Breast epithelium (tissue), 4 donors: Measurements from ENCODE around the gene LRRC74A. TPM values are rescaled to one million over a fixed set of nuclear protein-coding genes. Genes with fewer than 3 reads are reported as not detected.

Experiments used
- DNase-seq, 2 donors: peaks; one replicate each; pipeline ENCODE4 v3.0.0-alpha.2; 2019; ENCODE audit warnings: low spot score in 2 of 2
- H3K27ac ChIP-seq, 2 donors: fragments of 200-600 bp; sonication (generic) in 1 of 2; one replicate each; pipeline ENCODE4 v1.5.1; 2016 to 2019; ENCODE audit warnings: mild to moderate bottlenecking in 1 of 2
- H3K27me3 ChIP-seq, 2 donors: fragments of 200-600 bp; sonication (generic) in 1 of 2; one replicate each; pipeline versions ENCODE4 v1.5.1 to v1.6.0; 2017 to 2019; ENCODE audit warnings: control low read depth in 1 of 2, mild to moderate bottlenecking in 1 of 2
- H3K36me3 ChIP-seq: fragments of 200-600 bp; one replicate; pipeline ENCODE4 v1.5.1; 2019
- H3K4me1 ChIP-seq, 2 donors: fragments of 200-600 bp; sonication (generic); one replicate each; pipeline ENCODE4 v1.5.1; 2016 to 2019; ENCODE audit warnings: control low read depth in 1 of 2
- H3K4me3 ChIP-seq, 3 donors: fragments of 200-600 bp; sonication (generic); 1 replicate in 2 of 3; 2 replicates in 1 of 3; pipeline ENCODE4 v1.5.1; 2016 to 2019; ENCODE audit warnings: mild to moderate bottlenecking in 3 of 3, moderate library complexity in 2 of 3
- H3K9me3 ChIP-seq, 2 donors: fragments of 200-600 bp; sonication (generic) in 1 of 2; one replicate each; pipeline ENCODE4 v1.5.1; 2016 to 2019; ENCODE audit warnings: control low read depth in 1 of 2
- POLR2A ChIP-seq: fragments of 450-650 bp; IDR thresholded peaks from one replicate; pipeline ENCODE4 v1.6.1; 2016; ENCODE audit warnings: antibody characterized with exemption, mild to moderate bottlenecking, moderate library complexity
- POLR2AphosphoS5 ChIP-seq, 3 donors: sonication (generic); formaldehyde crosslinking; IDR thresholded peaks; one replicate each; pipeline ENCODE4 v1.6.1; 2017; ENCODE audit warnings: antibody characterized with exemption in 3 of 3
- intact Hi-C: fragments of 100-400 bp; cut with DNase I; formaldehyde crosslinking; loops from one replicate; pipeline ENCODE4 v1.15.1; 2023; ENCODE audit warnings: low total_unique reads
- total RNA-seq, 3 donors: library from RNA; depleted of rRNA; stranded (reverse); fragments of >200 nt; gene quantifications; one replicate each; pipeline ENCODE4 v1.1.0, GENCODE V29; 2016
- TF ChIP-seq, protein P1 (sequence below), 3 donors: fragments of 450-650 bp; IDR thresholded peaks; one replicate each; pipeline ENCODE4 v1.5.1; 2016 to 2017; ENCODE audit warnings: antibody characterized with exemption in 3 of 3, mild to moderate bottlenecking in 3 of 3, moderate library complexity in 3 of 3

The LRRC74A gene
- total RNA-seq, 3 donors from 2014 or later: not detected

DNA sequence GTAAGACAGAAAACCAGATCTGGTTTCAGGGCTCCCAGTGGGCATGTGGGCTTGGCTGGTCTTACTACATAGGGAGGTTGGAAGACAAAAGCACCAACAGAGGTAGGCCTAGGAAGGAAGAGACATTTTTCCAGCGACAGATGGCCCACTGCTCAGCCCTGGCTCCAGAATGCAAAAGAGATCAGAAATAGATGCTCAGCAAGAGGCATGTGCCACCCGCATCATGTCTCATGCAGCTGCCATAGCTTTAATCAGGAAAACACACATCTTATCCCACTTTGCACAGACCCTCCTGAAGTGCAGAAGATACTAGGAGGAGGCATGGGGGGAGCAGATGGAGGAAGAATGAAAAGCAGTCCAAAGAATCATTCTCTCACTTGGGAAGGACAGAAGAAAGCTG is 39.6 kb upstream of the LRRC74A start:
- no peaks in the 10 kb centered on the region for H3K27me3 ChIP-seq
- no peak overlapping the region for H3K4me3 ChIP-seq
- H3K36me3 ChIP-seq: peaks cover 12% of the 10 kb centered on the region
- H3K9me3 ChIP-seq: no peaks in the 10 kb centered on the region
- no peaks in the 10 kb centered on the region for H3K4me1 ChIP-seq
- no peak for DNase-seq
- no peak overlapping the region for H3K27ac ChIP-seq
- intact Hi-C loops: no loop called here
- TF ChIP-seq, protein P1, sequence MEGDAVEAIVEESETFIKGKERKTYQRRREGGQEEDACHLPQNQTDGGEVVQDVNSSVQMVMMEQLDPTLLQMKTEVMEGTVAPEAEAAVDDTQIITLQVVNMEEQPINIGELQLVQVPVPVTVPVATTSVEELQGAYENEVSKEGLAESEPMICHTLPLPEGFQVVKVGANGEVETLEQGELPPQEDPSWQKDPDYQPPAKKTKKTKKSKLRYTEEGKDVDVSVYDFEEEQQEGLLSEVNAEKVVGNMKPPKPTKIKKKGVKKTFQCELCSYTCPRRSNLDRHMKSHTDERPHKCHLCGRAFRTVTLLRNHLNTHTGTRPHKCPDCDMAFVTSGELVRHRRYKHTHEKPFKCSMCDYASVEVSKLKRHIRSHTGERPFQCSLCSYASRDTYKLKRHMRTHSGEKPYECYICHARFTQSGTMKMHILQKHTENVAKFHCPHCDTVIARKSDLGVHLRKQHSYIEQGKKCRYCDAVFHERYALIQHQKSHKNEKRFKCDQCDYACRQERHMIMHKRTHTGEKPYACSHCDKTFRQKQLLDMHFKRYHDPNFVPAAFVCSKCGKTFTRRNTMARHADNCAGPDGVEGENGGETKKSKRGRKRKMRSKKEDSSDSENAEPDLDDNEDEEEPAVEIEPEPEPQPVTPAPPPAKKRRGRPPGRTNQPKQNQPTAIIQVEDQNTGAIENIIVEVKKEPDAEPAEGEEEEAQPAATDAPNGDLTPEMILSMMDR (IDR thresholded peaks at IDR 0.05): no peak
- TF ChIP-seq POLR2A: no peak
- no peak for TF ChIP-seq POLR2AphosphoS5 (IDR thresholded peaks at IDR 0.05)

DNA sequence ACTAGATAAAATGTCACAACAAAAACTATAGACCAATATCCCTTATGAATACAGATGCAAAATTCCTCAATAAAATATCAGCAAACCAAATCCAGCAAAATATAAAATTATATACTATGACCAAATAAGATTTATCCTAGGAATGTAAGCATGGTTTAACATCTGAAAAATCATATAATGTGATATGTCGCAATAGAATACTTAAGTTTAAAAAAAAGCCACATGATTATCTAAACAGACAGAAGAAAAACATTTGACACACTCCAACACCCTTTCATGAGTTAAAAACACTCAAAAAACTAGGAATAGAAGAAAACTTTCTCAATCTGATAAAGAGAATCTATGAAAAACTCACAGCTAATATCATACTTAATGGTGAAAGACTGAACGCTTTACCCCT is 33.8 kb upstream of the LRRC74A start:
- peaks cover 12% of the 10 kb centered on the region for H3K36me3 ChIP-seq
- intact Hi-C loops: no loop called here
- TF ChIP-seq POLR2AphosphoS5 (IDR thresholded peaks at IDR 0.05) (no peak), POLR2A (no peak)
- TF ChIP-seq, protein P1 (IDR thresholded peaks at IDR 0.05): no peak

DNA sequence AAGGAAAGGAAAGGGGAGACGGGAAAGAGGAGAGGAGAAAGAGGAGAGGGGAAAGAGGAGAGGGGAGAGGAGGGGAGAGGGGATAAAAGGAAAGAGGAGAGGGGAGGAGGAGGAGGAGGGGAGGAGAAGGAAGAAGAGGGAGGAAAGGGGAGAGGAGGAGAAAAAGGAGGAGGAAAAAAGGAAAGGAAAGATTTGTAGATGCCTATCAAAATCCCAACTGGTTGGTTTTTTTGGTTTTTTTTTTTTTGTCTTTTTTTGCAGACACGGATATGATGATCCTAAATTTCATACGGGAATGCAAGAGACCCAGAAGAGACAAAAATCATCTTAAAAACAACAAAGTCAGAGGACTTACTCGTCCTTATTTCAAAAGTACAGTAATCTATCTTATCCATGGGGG is 32.9 kb upstream of the LRRC74A start:
- DNase-seq: no peak
- Histone ChIP-seq H3K9me3 (no peaks in the 10 kb centered on the region), H3K36me3 (peaks cover 11% of the 10 kb centered on the region), H3K4me3 (no peak overlapping the region), H3K27ac (no peak overlapping the region), H3K27me3 (no peaks in the 10 kb centered on the region), H3K4me1 (no peaks in the 10 kb centered on the region)
- TF ChIP-seq POLR2A (no peak), POLR2AphosphoS5 (IDR thresholded peaks at IDR 0.05) (no peak)
- TF ChIP-seq, protein P1 (IDR thresholded peaks at IDR 0.05): no peak
- intact Hi-C loops: no loop called here

More for the DNA sequence above, 33.8 kb upstream of the LRRC74A start:
- DNase-seq: no peak
- Histone ChIP-seq H3K9me3 (no peaks in the 10 kb centered on the region), H3K27me3 (no peaks in the 10 kb centered on the region), H3K4me3 (no peak overlapping the region), H3K4me1 (no peaks in the 10 kb centered on the region), H3K27ac (no peak overlapping the region)

DNA sequence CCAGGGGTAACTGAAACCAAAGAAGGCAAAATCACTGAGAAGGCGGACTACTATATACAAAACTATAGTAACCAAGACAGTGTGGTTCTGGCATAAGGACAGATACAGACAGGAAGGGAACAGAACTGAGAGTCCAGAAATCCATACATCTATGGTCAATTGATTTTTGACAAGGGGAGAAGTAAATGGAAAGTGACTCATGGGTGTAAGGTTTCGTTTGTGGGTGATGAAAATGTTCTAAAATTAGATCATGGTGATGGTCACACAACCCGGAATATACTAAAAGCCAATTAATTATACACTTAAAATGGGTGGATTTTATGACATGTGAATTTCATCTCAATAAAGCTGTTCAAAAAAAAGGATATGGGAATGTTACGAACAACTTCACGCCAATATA is 32.3 kb upstream of the LRRC74A start:
- TF ChIP-seq POLR2AphosphoS5 (IDR thresholded peaks at IDR 0.05): no peak
- TF ChIP-seq, protein P1 (IDR thresholded peaks at IDR 0.05): no peak
- no peak for TF ChIP-seq POLR2A
- intact Hi-C loops: no loop called here
- Histone ChIP-seq H3K4me1 (no peaks in the 10 kb centered on the region), H3K9me3 (no peaks in the 10 kb centered on the region), H3K27ac (no peak overlapping the region), H3K4me3 (no peak overlapping the region), H3K27me3 (no peaks in the 10 kb centered on the region), H3K36me3 (peaks cover 5% of the 10 kb centered on the region)
- DNase-seq: no peak

DNA sequence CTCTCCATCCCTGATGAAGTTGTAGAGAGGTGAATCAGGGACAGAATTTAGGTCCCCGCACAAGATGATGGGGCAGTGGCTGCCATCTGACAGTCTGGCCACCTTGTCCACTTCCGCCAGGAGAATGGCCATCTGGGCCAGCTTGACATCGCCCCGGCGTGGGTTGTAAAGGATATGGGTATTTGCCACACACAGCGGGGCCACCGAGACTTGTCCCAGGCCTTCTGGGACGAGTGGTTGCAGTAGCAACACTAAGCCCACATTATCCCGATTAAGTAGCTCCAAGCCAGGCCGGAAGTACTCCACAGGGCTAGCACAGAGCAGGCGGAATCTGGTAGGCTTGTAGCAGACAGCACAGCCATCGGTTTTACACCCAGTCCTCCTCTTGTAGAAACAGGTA is 19.8 kb upstream of the LRRC74A start:
- Histone ChIP-seq H3K36me3 (peaks cover 12% of the 10 kb centered on the region), H3K9me3 (no peaks in the 10 kb centered on the region), H3K4me1 (peaks cover 0 to 9% of the 10 kb centered on the region in 2 donors), H3K27ac (no peak overlapping the region), H3K4me3 (no peak overlapping the region), H3K27me3 (no peaks in the 10 kb centered on the region)
- intact Hi-C loops: no loop called here
- no peak for DNase-seq
- TF ChIP-seq, protein P1 (IDR thresholded peaks at IDR 0.05): no peak
- TF ChIP-seq POLR2AphosphoS5 (IDR thresholded peaks at IDR 0.05): no peak
- no peak for TF ChIP-seq POLR2A
